ENCODE results near the gene ERGIC1.

ERGIC1 gene

DNA sequence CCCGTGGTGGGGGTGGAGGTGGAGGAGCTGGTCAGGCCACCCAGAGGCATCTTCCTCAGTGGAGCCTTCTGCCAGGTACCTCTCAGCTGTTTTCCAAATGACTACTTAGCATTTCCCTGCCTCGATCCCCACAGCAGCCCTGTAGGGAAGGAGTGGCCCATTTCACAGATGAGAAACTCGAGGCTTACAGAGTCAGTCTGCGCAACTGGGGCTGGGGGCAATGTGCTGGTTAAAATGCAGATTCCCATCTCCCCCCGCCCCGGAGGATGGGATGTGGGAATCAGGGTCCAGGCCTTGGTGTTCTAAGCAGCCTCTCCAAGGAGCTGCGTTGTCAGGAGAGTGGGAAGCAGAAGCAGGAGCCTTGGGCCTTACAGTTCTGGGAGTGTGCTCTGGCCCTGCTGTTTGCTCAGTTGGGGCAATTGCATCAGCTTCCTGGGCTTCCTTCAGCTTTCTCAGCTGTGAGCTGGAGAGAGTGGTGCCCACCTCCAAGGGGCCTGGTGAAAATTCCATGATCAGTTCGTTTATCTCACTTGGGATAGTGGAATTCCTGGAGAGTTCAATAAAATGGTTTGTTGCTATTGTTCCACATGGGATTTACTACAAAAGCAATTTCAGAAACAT lies 19.4 kb downstream of the ERGIC1 start:
- DNase-seq (ENCODE audit: extremely low read depth, low read depth) = no peak
- H3K4me3 ChIP-seq (replicated peaks; ENCODE audit: low read depth, low read length) = no peak overlapping the region
- TF ChIP-seq, protein P1, sequence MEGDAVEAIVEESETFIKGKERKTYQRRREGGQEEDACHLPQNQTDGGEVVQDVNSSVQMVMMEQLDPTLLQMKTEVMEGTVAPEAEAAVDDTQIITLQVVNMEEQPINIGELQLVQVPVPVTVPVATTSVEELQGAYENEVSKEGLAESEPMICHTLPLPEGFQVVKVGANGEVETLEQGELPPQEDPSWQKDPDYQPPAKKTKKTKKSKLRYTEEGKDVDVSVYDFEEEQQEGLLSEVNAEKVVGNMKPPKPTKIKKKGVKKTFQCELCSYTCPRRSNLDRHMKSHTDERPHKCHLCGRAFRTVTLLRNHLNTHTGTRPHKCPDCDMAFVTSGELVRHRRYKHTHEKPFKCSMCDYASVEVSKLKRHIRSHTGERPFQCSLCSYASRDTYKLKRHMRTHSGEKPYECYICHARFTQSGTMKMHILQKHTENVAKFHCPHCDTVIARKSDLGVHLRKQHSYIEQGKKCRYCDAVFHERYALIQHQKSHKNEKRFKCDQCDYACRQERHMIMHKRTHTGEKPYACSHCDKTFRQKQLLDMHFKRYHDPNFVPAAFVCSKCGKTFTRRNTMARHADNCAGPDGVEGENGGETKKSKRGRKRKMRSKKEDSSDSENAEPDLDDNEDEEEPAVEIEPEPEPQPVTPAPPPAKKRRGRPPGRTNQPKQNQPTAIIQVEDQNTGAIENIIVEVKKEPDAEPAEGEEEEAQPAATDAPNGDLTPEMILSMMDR (IDR thresholded peaks at IDR 0.05; ENCODE audit: low read depth, low read length, missing control alignments) = no peak

DNA sequence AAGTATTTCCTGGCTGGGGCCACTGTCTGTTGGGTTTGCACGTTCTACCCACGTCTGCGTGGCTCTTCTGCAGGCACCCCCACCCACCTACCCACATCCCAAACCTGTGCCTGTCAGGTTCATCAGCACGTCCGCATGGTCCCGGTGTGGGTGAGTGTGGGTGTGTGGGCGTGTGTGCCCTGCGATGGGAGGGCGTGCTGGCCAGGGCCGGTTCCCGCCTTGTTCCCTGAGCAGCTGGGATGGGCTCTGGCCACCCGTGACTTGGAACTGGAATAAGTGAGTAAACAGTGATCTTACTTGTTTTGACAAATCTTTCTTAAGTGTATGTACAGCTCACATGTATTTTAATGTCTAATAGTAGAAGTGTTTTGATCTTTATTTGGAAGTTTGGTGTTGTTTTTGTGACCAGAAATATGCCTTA lies 20.4 kb downstream of the ERGIC1 start:
- TF ChIP-seq, protein P1 (IDR thresholded peaks at IDR 0.05; ENCODE audit: low read depth, low read length, missing control alignments) = no peak
- H3K4me3 ChIP-seq (replicated peaks; ENCODE audit: low read depth, low read length) = no peak overlapping the region
- no peak for DNase-seq (ENCODE audit: extremely low read depth, low read depth)

DNA sequence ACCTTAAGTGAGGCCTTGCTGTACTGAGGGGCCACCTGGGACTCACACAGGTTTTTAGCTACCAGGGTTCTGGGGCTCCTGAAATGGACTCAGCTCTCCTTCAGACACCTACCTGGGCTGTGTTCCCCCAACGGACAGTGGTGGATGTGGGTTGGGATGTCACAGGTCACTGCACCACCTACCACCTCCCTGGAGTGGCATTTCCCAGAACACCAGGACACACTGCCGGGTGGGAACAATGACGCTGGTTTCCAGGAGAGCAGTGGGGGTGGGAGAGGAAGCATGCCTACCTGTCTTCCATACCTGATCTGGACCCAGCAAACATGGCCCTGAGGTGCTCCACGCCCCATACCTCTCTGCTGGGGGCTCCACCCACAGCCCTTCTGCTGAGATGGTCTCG lies 20.9 kb downstream of the ERGIC1 start:
- TF ChIP-seq, protein P1 (IDR thresholded peaks at IDR 0.05; ENCODE audit: low read depth, low read length, missing control alignments) = no peak
- H3K4me3 ChIP-seq (replicated peaks; ENCODE audit: low read depth, low read length) = no peak overlapping the region
- DNase-seq (ENCODE audit: extremely low read depth, low read depth) = no peak

DNA sequence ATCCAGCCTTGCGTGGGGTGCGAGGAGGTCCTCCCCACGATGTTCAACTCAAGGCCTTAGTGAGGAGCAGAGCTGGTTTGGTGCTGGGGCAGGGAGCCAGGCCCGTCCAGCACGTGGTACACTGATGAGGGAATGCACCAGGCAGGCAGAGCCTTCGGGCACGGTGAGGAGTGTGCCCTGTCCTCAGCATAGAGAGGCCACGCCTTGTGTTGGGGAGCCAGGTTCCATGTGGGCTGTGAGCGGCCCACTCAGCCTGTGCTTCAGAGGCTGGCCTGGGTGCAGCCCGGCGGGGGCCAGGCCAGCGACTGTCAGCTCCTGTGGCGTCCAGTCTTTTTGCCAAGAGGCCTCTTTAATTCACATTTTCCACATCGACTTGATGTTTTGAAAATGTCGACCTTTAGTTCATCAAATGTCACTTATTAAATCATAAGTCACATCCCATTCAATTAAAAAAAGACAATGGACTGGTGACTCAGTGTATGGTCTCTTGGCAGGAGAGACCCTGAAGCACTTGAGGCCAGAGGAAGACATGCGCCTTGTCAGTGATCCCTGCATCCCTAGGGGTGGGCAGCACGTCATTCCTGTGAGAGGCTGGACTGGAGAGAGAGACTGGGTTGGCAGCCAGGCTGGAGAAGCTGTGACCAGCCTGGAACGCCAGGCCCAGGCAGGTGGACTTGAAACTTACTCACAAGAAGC lies 21.7 kb downstream of the ERGIC1 start:
- no peak overlapping the region for H3K4me3 ChIP-seq (replicated peaks; ENCODE audit: low read depth, low read length)
- DNase-seq (ENCODE audit: extremely low read depth, low read depth) = no peak
- TF ChIP-seq, protein P1 (IDR thresholded peaks at IDR 0.05; ENCODE audit: low read depth, low read length, missing control alignments) = no peak

DNA sequence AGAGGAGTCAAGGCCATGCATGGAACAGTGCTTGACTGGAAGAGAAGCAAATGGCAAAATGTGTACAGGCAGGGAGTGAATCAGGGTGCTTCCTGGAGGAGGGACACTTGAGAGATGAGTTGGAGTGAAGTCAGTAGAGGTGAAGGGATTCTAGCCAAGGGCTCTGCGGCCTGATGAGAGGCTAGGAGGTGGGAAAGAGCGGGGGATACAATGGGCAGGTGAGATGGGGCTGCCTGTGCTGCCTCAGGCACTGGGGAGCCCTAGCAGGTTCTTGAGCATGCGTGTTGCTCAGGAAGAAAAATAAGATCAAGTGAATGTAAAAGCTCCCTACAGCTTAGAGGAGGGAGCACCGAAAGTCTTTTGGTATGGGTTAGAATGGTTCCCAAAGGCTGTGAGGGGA lies 22.3 kb downstream of the ERGIC1 start:
- DNase-seq (ENCODE audit: extremely low read depth, low read depth) = no peak
- no peak overlapping the region for H3K4me3 ChIP-seq (replicated peaks; ENCODE audit: low read depth, low read length)
- TF ChIP-seq, protein P1 (IDR thresholded peaks at IDR 0.05; ENCODE audit: low read depth, low read length, missing control alignments) = no peak

DNA sequence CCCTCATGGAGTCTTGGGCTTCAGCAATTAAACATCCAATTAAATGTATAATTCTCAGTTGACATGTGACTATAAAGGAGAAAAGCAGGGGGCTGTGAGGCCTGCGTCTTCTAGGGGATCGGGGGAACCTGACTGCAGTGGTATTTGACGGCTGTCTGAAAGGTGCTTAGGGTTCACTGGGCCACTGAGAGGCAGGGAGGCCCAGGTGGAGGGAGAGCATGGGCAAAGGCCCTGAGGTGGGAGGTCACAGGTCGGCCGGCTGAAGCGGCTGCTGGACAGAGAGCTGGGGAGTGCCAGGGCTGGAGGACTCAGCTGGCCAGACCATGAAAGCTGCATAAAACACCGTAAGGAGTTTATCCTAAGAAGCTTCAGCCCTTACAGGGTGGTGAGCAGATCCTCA lies 23.9 kb downstream of the ERGIC1 start:
- TF ChIP-seq, protein P1 (IDR thresholded peaks at IDR 0.05; ENCODE audit: low read depth, low read length, missing control alignments) = no peak
- no peak overlapping the region for H3K4me3 ChIP-seq (replicated peaks; ENCODE audit: low read depth, low read length)
- no peak for DNase-seq (ENCODE audit: extremely low read depth, low read depth)
